ENCODE measurements around the gene STAT5A. TPM values are rescaled to one million over a fixed set of nuclear protein-coding genes. Genes with fewer than 3 reads are reported as not detected.
"Not testable (repeated sequence)": the region's sequence is repeated elsewhere in the genome, so short reads cannot be mapped to it uniquely, and the experiment has no call there.

STAT5A gene
- total RNA-seq, 1 donor from 2014 or later, result 12.1 TPM

DNA sequence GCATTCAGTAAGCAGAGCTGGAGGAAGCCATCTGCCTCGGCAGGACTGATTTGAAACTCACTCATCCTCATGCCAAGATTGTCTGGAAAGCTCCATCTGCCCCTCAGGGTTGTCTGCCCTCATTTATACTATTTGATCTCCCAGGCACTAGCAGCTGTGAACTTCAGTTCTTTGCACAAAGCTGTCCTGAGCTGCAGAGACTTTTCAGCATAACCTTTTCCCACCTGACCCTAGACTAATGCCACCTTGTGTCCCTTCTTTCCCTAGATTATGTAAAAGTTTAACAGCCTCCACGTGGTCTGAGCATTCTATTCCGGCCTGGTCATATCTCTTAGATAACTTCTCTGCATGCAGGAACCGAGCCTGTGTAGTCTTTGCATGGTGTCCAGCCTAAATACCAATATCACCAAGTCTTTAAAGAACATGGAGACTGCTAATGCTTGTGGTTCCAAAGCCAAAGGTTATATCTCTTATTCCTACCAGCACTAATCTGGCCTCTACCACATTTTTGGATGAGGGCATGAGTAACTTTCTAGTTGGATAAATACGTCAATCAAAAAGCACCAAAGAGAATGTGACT is 29.1 kb downstream of the STAT5A start:
- DNase-seq (ENCODE audit: low spot score), result no peak
- intact Hi-C loops (cut with DNase I), result no loop called here

DNA sequence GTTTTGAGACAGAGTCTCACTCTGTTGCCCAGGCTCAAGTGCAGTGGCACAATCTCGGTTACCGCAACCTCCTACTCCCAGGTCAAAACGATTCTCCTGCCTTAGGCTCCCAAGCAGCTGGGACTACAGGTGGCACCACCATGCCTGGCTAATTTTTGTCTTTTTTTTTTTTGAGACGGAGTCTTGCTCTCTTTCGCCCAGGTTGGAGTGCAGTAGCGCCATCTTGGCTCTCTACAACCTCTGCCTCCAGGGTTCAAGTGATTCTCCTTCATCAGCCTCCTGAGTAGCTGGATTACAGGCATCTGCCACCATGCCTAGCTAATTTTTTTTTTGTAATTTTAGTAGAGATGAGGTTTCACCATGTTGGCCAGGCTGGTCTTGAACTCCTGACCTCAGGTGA is 29.7 kb downstream of the STAT5A start:
- intact Hi-C loops (cut with DNase I), result not testable (repeated sequence)

DNA sequence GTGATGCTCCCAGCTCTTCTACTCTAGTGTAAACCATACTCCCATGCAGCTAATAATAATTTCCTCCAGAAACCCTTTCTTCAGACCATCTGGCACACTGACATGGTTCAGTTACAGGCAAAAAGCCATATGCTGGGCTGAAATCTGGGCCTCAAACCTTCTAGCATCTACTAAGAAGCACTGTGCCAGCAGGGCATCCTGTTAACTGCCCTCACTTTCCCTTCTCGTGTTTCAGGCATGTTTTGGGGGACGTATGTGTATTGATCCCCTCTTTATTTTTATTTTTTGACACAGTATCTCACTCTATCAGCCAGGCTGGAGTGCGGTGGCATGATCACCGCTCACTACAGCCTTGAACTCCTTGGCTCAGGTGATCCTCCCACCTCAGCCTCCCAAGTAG is 33.3 kb downstream of the STAT5A start:
- intact Hi-C loops (cut with DNase I), result no loop called here

More for the DNA sequence above, 29.7 kb downstream of the STAT5A start:
- DNase-seq (ENCODE audit: low spot score), result not testable (repeated sequence)

DNA sequence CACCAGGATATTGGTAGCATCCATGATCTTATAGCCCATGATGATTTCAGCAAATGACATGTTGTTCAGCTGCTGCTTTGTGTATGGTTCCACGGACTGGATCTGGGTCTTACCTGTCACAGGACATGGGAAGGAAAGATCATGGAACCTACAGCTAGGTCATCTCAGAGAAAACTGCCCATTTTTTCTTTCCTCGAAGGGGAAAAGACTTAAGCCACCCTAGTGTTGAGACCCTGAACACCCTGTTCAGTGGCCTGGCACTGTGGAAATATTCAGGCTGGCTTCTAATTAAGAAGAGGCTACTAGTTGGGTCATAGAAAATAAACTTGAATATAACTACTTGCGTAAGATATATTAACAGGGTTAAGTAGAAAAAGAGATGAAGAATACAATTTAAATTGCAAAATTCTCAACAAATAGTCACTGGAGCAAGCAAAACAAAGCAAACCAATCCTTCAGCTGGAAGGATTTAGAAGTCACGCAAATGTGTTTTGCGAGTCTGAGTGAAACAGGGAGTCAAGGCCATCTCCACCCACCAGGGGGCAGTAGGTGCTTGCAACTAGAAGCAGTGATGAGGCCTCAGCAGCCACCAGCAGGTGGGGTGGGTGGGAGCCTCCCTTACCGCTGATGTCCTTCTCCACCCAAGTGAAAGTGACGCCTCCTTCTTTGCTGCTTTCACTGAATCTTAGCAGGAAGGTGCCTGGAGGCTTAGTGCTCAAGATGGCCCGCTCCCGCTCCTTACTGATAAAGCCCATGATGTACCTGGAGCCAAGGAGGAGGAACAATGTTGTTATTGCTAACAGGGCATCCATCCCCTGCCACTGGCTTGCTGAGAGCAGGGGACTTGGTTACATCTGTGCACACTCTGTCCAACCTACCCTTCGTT is 34.3 kb downstream of the STAT5A start:
- DNase-seq (ENCODE audit: low spot score), result peak; percentile 95
- intact Hi-C loops (cut with DNase I), result loop anchor here (2.0 kb wide), 2 partner anchors 84 to 196 kb away; no protein-coding TSS in a partner anchor

More for the DNA sequence above, 33.3 kb downstream of the STAT5A start:
- DNase-seq (ENCODE audit: low spot score), result no peak

DNA sequence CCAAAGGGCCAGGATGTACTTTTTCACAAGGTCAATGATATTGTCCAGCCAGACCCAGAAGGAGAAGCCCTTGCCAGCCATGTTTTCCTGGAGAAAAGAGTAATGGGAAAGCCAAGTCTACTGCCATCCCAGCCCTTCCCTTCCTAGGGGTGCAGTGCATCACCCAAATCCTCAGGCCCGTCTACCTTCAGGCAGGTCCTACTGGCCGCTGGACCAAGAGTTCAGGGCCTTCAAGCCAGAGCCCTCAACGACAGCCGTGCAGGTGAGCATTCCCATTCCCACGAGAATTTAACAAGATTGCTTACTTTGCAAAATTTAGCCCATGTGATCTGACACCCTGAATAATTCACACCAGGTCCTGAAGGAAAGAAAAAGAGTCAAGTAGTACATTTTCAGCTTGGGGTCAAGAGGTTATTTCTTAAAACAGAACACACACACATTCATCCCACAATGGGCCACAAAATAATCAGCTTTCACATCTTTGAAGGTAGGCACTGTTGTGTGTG is 35.0 kb downstream of the STAT5A start:
- intact Hi-C loops (cut with DNase I), result loop anchor here (2.0 kb wide), 2 partner anchors 83 to 195 kb away; no protein-coding TSS in a partner anchor
- no peak for DNase-seq (ENCODE audit: low spot score)

DNA sequence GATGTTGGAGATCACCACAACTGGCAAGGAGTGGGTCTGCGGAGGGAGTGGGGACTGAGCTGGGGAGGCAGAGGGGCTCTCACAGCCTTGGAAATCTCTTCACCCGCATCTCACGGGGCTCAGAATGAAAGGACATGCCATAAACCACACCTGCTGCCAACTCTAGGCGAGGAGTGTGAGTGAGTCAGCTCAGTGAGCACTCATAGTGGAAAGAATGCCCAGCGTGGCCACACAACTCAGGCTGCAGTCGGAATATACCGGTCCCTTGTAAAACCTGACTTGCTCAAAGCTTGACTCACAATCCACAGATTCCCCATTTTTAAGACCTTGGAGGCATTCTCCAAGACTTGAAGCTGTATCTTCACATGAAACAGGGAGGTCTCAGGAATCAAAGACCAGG is 36.7 kb downstream of the STAT5A start:
- intact Hi-C loops (cut with DNase I), result no loop called here
- no peak for DNase-seq (ENCODE audit: low spot score)

DNA sequence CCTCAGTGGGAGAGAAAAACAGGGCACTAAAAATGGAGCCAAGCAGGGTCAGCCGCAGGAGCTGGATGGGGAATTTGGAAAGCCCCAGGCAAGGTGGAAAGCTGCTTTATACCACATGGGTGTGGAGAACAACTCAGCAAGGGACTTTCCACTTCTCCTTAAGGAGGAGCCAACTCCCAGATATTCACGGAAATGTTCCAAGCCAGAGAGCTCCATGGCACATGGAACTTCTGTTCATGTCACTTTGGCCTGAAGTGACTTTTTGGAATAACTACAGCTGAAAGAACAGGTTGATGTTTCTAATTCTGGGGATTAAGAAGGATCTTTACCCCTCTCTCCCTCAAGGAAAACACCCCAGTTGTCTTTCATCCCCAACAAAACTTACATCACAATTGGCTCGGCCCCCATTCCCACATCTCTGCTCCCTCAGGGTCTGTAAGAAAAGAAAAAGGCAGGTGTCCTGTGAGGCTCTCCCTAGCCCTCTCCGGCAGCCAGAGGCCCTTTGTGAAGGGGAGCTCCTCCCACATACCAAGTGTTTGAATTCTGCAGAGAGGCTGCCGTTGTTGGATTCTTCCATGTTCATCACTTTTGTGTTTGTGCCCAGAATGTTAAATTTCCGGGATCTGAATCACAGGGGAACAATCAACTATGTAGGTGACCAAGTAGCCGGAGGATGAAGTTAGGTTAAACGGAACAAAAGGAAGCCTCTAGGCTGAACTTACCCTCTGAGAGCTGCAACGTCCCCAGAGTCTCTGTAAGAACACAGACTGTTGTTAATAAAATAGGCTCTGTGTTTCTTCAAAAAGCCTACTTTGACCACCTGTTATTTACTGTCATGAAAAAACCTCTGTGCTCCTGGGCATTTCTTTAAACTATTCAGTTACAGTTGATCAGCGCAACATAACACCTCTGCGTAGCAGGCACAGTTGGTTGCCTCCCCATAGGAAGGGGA is 41.0 kb downstream of the STAT5A start:
- intact Hi-C loops (cut with DNase I), result no loop called here
- DNase-seq (ENCODE audit: low spot score), result no peak

DNA sequence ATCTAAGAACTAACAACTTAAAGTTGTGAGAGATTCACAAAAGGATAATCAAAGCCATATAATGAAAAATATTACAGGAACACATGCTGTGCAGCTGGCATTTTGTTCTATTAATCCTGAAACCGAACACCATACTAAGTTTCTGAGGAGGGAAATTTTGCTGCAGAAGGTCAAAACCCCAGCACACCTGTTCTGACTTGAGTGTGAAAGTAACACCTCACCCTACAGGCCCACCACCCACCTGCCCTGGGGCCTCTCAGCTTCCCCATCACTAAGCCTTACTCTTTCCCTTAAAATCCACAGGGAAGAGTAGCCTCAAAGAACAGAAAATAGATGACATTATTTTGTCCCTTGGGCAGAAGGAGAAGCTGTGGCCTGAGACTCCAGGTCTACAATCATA is 44.8 kb downstream of the STAT5A start:
- intact Hi-C loops (cut with DNase I), result no loop called here
- no peak for DNase-seq (ENCODE audit: low spot score)

DNA sequence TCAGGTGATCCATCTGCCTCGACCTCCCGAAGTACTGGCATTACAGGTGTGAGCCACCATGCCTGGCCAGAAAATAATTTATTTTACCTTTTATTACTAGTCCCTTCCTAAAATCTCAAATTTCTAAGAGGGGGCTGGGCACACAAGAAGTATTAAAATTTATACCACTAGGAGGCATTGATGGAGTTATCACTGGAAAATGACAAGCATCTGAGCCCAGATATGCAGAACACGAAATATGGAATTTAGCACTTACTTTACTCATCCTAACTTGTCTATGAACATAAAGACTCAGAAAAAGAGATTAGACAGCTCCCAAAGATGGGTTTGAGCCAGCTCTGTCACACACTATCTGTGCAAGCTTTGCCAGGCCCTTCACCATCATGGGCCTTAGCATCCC is 46.4 kb downstream of the STAT5A start:
- DNase-seq (ENCODE audit: low spot score), result no peak
- intact Hi-C loops (cut with DNase I), result no loop called here

DNA sequence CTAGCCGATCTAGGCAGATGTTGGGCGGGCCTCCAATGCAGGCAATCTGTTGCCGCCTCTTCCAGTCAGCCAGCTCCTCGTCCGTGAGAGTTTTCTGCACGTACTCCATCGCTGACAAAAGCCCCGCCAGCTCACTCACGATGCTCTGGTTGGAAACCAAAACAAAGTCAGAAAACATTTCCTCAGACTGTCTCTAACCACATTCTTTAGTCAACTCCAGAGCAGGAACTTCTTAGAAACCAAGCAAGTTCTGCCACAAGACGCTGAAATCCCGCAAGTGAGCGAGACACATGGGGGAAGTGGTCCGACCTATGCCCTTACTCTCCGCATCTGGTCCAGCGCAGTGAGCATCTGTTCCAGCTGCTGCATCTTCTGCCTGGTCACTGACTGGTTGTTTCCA is 49.1 kb downstream of the STAT5A start:
- intact Hi-C loops (cut with DNase I), result no loop called here
- no peak for DNase-seq (ENCODE audit: low spot score)

DNA sequence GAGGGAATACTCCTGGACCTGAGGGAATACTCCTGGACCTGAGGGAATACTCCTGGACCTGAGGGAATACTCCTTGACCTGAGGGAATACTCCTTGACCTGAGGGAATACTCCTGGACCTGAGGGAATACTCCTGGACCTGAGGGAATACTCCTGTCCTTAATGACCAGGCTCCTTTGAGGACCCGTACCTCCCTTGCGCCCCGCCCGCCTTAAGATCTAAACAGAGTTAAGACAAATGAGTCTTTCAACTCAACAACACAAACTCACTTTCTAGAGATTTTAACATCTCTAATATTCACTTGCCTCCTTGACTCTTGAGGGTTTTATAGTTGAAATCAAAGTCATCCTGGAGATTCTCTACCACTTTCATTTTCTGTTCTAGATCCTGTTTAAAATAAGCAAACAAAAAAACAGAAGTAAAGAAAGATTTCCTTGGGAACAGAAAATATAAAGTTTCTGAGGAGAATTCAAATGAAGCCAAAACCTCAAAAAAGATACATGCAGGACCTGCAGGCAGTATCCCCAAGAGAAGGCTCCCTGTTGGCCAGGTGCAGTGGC is 50.2 kb downstream of the STAT5A start:
- no peak for DNase-seq (ENCODE audit: low spot score)
- intact Hi-C loops (cut with DNase I), result no loop called here

DNA sequence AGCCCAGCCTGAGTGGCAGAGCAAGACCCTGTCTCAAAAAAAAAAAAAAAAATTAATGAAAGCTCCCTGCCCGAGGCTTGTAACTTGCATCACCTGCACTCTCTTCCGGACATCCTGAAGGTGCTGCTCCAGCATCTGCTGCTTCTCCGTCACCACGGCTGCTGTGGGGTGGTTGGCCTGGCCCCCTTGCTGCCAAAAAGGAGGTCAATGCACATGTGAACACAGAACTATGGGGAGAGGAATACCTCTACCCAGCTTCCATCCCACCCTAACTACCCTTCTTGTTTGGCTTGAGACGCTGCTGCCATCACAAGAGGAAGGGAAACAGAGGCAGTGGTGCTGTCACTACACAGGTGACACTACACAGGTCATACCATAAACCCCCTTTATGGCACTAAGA is 50.9 kb downstream of the STAT5A start:
- intact Hi-C loops (cut with DNase I), result no loop called here

DNA sequence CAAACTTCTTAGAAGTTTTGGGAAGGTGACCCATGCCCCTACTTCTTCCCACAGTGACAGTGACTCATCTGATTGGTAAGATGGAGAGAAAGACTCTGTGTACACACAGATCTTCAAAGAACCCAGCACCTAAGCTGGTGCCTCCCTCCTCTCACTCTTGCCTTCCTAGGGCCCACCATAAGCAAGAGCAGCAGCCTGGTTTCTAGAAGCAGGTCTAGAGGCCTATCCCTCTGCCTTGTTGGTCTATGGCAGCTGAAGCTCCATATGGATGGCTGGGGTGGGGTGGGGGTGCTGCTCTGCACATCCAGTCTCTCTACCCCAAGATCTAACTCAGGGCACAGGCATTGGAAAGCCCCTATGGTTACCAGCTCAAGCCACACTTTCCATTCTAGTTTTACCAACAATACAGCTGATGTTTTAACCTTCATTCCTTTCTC is 52.4 kb downstream of the STAT5A start:
- intact Hi-C loops (cut with DNase I), result no loop called here
- DNase-seq (ENCODE audit: low spot score), result no peak

More for the DNA sequence above, 50.9 kb downstream of the STAT5A start:
- DNase-seq (ENCODE audit: low spot score), result no peak

DNA sequence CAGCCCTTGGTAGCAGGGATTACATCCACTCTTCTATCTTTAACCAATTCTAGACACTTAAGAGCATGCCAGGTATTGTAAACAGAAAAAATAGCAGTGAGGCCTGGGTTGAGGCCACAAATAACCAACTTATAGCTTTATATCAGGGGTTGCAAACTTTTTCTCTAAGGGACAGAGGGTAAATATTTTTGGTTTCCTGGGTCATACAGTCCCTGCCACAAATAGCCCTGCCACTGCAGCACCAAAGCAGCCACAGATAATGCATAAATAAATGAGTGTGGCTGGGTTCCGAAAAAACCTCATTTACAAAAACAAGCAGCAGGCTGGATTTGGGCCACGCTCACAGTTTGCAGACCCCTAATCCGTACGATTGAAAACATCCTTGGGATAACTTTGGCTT is 53.3 kb downstream of the STAT5A start:
- DNase-seq (ENCODE audit: low spot score), result no peak
- intact Hi-C loops (cut with DNase I), result no loop called here

DNA sequence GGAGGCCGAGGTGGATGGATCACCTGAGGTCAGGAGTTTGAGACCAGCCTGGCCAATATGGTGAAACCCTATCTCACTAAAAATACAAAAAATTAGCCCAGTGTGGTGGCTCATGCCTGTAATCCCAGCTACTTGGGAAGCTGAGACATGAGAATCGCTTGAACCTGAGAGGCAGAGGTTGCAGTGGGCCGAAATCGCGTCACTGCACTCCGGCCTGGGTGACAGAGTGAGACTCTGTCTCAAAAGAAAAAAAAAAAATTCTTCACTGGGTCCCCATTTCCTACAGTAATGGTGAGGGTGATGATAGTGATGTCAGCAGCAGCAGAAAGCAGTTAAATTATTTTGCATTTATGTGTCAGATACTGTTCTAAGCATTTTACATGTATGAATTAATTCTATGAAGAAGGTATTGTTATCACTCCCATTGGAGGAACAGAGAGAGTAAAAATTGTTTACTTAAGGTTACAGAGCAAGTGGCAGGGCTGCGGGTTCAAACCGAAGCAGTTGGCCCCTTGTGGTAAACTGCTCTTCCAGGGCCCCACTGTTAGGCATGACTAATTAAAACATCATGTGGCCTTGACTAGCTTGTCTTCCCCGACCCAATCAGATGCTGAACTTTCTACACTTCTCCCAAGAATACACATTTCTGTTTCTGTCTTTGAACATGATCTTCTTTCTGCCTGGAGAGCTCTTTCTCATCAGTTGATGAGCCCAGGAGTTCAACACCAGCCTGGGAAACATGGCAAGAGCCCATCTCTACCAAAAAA is 54.1 kb downstream of the STAT5A start:
- DNase-seq (ENCODE audit: low spot score), result no peak
- intact Hi-C loops (cut with DNase I), result no loop called here

DNA sequence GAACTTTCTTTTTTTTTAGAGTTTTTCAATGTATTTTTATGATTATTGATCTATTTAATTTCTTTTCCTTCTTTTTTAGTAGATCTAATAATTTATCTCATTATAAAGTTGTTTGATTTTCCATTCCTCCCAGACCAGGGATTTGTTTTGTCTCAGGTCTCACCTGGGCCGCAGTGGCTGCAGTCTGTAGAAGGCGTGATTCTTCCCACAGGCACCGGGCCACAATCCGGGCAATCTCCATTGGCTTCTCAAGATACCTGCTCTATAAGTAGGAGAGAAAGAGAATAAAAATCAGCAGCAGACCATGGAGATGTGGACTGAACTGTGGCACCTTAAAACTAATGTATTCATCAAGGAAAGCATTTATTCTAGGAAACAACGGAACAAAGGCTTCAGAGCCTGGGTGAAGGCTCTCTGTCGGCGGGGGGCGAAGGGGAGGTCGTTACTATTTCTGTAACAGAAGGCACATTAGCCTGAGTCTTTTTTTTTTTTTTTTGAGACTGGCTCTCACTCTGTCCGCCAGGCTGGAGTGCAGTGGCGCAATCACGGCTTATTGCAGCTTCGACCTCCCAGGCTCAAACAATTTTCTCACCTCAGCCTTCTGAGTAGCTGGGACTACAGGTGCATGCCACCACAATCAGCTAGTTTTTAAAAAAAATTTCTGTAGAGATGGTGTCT is 57.2 kb downstream of the STAT5A start:
- intact Hi-C loops (cut with DNase I), result no loop called here
- DNase-seq (ENCODE audit: low spot score), result no peak

DNA sequence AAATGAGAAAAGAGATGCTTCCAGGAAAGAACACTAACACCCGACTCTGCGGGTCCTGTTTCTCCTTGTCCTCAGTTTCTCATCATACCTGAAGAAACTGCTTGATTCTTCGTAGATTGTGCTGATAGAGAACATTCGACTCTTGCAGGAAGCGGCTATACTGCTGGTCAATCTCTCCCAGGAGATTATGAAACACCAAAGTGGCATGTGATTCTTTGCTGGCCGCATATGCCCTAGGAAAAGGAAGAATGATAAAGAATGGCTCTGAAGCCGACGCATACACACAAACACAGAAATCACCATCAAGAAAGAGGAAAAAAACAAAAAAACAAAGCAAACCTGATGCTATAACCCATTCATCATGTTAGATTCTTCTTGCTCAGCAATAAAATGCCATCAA is 58.2 kb downstream of the STAT5A start:
- intact Hi-C loops (cut with DNase I), result no loop called here
- no peak for DNase-seq (ENCODE audit: low spot score)

DNA sequence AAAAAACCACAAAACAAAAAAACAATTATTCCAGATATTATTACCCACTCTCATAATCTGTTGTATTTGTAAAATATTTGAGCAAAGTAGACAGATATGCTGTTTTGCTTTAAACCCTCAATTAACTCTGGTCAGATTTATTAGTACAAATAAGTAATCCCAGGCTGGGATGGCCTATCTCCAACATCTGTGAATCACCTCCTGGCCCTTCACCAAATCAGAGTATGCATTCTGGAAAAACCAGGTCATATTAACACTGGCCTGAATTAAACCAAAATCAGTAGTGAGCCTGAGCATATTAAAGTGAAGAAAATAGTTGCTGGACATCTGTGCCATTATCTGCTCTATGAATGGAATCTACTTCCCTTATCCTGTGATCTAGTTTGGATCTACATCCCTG is 58.9 kb downstream of the STAT5A start:
- intact Hi-C loops (cut with DNase I), result no loop called here
- DNase-seq (ENCODE audit: low spot score), result no peak
